A673 (cell line): Measurements from ENCODE around the gene UQCRC2.
"Not testable (repeated sequence)": the region's sequence is repeated elsewhere in the genome, so short reads cannot be mapped to it uniquely, and the experiment has no call there.

ENCODE experiments used
- CTCF ChIP-seq: fragments of 300-800, 200-600 bp; sonication (generic); conservative IDR thresholded peaks from 2 replicates; pipeline ENCODE4 v1.5.1; 2017; ENCODE audit warnings: low read depth, mild to moderate bottlenecking, antibody characterized with exemption, low read length, moderate library complexity, mixed read lengths
- EZH2 ChIP-seq: fragments of 200-600 bp; sonication (generic); IDR thresholded peaks from 2 replicates; pipeline ENCODE4 v1.6.1; 2017; ENCODE audit warnings: borderline replicate concordance, low read depth, mild to moderate bottlenecking, mixed read lengths, antibody characterized with exemption, low read length; ENCODE audit not compliant: poor library complexity, severe bottlenecking

DNA sequence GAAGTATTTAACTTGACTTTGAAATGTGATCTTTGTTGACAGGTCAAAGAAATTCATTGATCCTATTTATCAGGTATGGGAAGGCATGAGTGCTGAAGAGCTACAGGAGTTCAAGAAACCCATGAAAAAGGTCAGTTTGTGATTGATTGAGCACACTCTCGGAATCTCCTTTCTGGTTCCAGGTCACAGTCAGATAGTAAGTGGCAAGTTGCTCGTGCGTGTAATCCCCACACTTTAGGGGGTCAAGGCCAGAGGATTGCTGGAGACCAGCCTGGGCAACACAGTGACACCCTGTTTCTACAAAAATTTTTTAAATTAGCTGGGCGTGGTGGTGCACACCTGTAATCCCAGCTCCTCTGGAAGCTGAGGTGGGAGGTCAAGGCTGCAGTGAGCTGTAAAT lies 20.5 kb upstream of the UQCRC2 start:
- TF ChIP-seq CTCF, EZH2: not testable (repeated sequence)
